GM18519 (cell line): ENCODE measurements around the gene NIBAN1.
"Not testable (repeated sequence)": the region's sequence is repeated elsewhere in the genome, so short reads cannot be mapped to it uniquely, and the experiment has no call there.

Experiments used
- ATAC-seq: cut with Tn5 transposase; IDR thresholded peaks from one replicate; pipeline ENCODE4 v1.9.1; 2021; ENCODE audit warnings: mild to moderate bottlenecking, moderate library complexity; ENCODE audit not compliant: unreplicated experiment, low FRiP score

Gene NIBAN1

DNA sequence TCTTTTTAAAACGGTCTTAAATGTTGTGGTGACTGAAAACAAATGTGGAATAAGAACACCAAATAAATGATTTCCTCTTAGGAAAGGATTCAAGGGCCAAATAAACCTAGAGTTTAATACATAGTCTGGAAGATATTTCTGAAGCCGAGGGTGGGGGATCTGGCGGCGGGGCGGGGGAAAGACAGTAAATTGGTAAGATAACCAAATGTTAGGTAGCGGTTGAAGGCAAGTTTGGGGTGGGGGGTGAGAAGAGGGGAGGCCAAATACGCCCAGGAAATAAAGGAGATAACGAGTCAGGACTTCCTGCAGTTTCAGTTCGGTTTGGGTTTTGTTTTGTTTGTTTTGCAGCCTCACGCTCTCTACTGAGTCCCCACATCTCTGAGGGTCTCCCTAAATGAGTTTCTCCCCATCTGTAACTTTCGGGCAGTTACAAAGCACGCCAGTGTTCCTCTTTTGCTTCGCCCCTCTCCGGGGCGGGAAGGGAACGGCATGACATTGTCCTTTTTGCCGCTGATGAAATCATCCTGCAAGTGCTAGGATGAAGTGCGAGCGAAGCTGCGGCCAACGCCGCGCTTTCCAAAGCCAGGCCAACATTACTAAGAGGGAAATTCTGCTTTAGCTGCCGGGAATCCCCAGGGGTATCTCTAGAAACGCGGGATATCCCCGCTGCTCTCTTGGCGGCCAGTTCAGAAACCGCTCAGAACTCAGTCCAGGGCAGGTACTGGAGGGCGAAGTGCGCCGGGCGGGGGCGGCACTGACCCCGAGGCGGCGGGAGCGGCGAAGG is 844 bp downstream of the NIBAN1 start:
- peak; percentile 38 for ATAC-seq

DNA sequence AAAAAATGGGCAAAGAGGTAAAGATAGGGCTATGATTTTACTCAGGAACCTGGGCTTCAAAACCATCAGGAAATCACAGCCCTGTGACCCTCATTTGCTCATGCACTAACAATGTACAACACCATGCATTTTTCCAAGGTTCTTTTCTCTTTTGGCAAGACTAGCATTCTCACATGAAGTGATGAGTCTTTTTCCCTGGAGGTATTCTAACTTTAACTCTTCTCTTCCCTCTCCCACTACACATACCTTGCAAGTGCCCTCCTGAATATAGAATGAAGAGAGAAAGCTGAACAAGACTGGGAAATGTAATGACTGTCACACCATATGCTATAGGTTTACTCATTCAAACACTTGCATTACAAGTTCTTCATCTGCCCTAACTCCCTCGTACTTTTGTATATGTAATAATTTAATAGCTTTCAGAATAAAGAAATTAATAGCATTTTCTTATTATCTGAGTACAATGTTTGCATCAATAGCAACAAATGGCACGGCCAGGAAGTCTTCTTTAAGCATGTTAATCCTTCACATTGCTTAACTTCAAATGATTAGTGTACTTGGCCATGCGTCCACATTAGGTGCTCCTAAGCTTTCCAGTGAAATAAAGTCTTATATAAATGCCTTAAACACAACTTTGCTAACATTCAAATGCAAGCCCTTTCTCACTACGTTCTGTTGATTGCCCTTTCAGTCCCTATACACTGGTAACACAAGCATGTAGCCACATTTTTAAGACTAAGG is 1.8 kb downstream of the NIBAN1 start:
- ATAC-seq, result no peak

DNA sequence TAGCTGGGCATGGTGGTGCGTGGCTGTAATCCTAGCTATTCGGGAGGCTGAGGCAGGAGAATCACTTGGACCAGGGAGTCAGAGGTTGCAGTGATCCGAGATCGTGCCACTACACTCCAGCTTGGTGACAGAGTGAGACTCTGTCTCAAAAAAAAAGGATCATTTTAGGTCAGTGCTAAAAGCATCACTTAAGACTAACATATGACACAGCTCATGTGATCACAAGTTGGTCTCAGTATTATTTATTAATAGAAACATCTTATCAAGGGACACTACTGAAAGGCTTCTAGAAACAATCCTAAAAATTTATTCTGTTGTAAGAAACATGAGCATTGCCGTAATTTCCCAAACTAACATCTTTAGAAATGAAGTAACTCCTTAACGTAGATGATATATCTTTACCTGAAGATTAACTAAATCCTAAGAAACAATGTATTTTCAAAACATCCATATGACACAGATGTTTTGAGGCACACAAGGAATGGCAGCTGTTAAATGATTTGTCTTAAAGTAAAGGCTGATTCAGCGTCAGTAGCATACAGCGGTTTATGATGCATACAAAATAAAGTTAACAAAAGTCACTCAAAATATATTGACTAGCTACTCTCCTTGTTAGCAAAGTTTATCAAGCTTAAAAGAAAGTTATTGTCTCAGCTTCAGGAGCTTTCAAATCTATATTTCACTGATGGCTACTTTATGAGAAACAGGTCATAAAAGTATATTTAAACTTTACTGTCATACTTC is 2.6 kb downstream of the NIBAN1 start:
- ATAC-seq, result no peak

DNA sequence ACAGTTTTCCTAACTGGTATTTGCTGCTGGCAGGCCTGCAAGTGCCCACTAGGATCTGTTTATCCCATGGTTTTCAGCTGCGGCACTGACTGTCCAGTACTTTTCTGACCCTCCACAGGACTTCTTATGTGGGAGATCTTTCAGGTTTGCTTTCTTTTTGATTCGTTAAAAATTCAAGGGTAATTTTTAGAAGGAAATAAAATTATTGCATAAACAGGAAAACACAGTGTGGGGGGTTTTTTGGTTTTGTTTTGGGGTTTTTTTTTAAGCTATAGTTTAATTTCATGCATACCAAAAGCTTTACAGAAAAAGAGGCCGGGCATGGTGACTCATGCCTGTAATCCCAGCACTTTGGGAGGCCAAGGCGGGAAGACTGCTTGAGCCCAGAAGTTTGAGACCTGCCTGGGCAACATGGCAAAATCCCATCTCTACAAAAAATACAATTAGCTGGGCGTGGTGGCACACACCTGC is 3.6 kb downstream of the NIBAN1 start:
- ATAC-seq, result no peak

DNA sequence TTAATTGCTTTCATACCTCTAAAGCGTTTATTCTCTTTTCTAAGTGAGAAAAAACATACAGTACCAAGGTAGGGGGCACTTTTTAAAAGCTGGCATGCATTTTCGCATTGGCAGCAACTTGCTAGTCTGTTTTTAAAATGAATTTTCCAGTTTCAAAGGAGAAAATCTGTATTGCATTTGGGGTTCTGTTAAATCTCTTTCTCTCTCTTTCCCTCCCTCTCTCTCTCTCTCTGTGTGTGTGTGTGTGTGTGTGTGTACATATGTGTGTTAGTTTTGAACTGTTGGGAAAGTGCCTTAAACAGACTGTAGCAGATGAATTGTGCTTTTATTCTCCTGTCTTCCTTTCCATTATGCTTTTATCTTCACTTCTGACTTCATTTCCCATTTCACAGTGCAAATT is 7.3 kb downstream of the NIBAN1 start:
- ATAC-seq, result no peak

DNA sequence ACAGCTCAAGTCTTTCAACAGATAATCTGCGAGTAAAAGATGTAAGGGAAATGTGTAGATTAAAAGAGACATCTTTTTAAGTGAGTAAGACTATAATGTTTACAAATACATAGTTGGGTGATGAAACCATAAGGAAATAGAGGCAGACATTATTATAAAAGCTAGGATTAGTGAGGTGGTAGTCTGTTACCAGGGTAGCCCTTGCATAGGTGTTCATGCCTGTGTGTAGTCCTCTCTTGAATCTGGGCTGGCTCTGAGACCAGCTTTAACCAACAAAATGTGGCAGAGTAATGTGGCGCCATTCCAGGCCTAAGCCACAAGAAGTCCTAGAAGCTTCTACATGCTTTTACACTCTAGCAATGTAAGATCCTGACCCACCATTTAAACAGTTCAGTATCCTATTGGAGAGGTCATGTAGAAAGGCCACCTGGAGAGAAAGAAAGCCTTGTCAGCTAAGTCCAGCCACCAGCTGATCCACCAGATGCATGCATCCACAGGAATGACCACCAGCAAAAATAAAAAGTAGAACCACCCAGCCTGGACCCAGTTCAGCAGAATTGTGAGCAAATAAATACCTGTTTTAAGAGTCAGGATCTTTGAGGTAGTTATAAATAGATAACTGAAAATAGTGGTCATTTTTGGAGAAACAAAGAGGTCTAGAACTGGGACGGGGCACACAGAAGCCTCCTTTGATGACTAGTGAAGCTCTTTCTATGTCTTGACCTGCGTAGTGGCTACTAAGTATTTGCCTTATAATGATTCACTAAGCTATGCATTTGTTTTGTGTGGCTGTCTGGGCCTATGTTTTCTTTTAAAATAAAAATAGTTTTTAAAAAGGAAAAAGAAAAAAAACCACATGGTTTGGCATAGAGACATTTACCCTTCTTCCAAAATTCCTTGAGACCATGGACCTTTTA is 8.1 kb downstream of the NIBAN1 start:
- ATAC-seq, result no peak

DNA sequence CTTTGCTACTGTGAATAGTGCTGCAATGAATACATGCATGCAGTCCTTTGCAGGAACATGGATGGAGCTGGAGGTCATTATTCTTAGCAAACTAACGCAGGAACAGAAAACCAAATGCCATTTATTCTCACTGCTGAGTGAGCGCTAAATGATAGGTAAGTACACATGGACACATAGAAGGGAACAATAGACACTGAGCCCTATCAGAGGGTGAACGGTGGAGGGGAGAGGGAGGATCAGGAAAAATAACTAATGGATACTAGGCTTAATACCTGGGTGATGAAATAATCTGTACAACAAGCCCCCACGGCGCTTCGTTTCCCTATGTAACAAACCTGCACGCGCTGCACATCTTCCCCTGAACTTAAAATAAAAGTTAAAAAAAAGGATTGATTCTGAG is 8.9 kb downstream of the NIBAN1 start:
- ATAC-seq, result no peak

DNA sequence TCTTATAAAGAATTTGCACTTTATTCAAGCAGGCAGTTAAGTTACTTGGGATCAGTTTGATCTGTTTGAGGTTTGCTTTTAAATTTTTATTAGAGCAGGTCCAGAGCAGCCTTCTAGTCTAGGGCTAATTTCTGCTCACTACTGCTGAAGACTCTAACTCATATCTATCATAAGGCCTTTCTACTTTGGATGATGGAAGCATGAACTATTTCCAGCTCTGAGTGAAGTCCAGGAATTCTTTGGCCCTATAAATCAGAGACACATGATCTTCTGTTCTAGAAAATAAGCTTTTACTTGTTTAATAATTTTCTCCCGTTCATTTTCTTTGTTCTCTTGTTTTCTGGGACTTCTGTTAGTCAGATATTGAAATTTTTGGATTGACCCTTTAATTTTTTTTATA is 14.7 kb downstream of the NIBAN1 start:
- no peak for ATAC-seq

DNA sequence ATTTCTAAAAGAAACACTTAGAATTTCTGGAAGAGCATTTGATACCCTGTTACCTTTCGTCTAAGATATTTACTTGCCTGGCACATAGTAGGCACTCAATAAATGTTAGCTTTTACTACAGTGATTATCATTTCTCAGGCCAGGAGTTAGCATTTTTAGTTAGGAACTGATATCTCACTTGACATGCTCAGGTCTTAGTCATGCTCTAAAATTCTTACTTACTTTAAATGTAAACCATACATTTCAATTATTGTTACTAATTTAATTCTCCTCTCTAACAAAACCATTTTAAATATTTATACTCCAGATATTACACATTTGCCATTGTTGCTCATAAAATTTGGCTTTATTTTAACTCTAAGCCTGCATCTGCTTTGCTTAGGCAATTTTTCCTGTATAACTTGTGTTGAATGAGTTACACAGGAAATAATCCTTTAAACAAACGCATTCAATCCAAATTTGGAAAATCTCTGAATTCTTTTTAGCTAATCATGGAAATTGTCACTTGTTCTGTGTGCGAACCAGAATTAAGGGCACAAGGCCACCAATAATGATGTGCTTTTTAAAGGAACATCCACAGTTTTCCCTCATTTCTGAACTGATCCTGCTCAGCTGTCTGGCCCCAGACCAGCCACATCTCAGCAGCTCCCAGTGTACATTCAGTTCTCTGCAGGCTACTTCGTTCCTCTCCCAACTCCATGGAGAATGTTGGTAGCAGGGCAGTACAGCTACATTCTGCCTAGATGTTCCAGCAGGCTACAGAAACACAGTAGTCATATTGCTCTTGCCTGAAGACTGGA is 15.6 kb downstream of the NIBAN1 start:
- no peak for ATAC-seq

DNA sequence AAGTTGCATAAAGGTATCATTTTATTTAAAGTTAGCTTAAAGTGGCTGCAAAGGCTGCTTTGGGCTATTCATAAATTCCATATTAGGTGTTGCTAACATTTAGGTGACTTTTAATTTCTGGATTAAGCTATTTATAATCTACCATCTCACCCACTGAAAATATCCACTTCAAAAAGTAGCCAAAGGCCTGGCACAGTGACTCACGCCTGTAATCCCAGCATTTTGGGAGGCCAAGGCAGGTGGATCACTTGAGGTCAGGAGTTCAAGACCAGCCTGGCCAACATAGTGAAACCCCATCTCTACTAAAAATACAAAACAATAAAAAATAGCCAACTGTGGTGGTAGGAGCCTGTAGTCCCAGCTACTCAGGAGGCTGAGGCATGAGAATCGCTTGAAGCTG is 16.4 kb downstream of the NIBAN1 start:
- not testable (repeated sequence) for ATAC-seq

DNA sequence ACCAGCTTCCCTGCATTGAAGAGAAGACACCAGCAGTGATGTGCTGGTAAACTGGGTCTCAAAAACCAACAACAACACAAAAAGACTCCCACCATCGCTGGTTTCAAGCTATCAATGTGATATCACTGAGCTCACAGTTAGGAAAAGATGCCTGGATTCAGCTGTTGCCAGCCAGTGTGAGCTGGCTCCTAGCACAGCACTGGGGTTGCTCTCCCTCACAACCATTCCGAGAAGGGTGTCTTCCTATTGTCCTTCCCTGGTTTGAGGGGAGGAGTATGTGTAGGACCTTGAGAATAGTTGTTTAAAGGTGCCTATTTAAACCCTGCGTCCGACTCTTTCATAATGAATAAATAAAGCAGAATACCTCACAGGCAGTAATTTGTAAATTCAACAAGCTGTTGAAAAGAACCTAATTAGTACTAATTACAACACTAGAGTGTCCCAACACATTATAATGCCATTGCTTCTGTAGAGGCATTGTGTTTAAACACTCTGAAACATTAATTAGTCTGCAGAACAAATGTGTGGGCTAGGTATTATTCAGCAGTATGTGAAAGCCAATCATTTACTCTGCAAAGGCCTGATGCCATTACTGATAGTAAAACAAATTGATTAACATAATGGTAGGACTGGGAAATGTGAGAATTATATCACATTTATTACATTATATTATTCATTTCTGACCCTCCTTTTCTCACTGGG is 17.2 kb downstream of the NIBAN1 start:
- ATAC-seq, result no peak

DNA sequence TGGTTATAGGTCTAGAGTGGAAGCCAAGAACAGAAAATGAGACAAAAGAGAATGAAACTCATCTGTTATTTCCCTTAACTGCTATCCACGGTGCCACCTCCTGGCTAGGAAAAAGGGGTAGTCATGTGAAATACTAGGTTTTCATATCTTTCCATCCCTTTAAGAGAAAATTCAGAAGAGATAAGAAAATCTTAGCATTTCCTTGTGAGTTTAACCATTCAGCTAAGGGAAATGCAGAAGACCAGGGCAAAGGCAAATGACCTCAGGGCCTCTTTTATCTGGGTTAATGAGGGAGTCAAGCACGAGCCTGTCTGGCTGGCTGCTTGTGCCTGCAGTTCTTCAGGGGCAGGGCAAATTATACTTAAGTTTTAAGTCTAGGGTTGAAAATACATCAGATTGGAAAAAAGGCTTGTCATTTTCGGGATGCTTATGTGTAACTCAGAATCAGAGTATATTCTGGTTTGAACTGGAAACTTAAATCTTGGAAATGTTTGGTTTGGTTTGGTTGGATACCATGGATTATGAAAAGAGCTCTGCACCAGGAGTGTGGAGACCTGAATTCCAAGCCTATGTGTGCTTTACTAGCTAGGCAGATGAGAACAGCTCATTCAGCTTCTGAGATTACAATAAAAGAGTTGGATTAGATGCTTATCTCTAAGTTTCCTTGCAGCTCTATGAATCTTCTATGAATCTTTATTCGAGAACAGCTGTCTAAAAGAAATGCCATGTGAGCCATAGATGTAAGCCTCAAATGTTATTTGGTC is 19.9 kb downstream of the NIBAN1 start:
- no peak for ATAC-seq

DNA sequence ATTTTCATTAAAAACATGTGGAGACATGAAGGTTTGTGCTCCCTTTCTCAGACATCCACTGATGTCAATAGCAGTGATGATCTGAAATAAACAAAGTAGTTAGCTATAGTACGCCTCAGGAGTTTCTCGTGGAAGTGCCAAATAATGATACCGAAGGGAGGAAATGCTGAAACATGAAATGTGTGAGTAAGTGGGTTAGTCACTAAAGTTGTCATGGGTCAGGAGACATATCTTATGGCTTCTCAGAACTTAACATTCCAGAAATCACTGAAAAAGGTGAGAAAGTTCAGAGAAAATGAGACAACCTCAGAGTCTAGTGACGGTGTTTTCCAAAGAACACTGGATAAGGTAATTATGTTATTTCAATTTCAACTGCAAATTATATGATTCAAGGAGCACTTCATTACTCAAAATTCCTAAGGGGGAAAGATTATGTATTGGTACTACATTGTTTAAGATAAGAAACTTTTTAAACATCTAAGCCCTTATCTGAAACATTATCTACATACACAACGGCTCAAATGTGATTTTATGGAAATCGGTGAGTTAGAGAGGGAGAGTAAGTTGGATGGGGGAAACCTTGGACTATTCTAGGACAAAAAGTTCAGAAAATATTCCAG is 20.6 kb downstream of the NIBAN1 start:
- ATAC-seq, result no peak

DNA sequence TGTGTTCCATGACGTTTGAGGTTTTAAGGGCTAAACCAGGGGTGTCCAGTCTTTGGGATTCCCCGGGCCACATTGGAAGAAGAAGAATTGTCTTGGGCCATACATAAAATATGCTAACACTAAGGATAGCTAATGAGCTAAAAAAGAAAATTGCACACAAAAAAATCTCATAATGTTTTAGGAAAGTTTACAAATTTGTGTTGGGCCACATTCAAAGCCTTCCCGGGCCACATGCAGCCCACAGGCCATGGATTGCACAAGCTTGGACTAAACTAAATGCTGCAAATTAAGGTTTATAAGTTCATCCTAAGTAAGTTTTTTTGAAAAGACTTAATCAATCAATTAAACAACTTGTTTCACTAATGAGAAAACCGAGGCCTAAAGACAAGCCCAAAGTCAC is 21.9 kb downstream of the NIBAN1 start:
- no peak for ATAC-seq

DNA sequence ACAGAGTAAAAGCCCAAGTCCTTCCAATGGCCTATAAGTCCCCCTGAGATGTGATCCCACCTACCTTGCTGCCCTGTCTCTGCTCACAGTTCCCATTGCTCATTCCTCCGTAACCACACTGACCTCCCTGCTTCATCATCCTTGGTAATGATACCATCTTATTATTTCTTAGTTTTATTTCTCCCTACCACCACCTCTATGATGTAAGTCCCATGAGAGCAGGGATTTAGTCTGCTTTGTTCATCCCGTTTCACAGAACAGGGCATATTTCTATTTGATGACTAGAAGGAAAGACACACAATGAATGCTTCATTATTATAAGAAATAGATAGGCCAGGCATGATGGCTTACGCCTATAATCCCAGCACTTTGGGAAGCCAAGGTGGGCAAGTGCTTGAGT is 22.5 kb downstream of the NIBAN1 start:
- no peak for ATAC-seq

DNA sequence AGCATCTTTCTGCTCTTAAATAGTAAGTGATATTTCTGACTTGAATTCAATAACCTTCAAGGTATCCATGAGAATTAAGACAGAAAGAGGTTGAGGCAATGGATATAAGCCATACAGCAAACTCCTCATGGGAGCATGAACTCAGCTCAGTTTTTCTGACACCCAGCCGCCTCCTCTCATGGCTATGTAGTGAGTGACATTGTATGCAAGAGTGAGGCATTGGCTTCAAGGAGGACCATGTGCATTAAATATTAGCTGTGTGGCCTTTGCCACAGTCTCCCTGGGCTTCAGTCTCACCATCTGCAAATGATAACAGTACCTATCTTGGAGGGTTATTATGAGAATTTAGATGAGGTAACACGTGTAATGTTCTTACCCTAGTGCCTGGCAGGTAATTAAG is 23.4 kb downstream of the NIBAN1 start:
- ATAC-seq, result no peak

DNA sequence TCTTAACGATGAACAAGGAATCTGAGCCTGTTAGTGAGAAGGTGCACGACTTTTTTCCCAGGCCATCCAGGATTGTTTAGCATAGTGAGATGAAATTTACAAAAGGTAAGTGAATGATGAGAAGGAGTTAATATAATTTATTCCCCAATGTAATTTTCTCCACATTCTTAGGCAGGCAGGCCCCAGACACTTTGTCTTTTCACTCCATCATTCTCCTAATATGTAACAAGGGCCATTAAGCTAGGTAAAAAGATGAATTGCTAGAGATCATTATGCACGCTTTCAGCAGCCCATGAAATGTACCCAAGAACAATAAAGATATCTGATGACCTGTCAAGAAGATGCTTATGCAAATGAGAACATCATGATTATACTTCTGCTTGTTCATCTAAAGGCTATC is 24.1 kb downstream of the NIBAN1 start:
- ATAC-seq, result no peak
